GM12891 (cell line): ENCODE measurements around the gene GSG1L2.

ENCODE experiments used
- POLR2A ChIP-seq: IDR thresholded peaks from 2 replicates; pipeline ENCODE4 v1.6.1; 2011; ENCODE audit warnings: low read depth, low read length, control low read depth
- POLR2AphosphoS5 ChIP-seq: IDR thresholded peaks from 2 replicates; pipeline ENCODE4 v1.6.1; 2011; ENCODE audit warnings: low read depth, low read length, control low read depth

GRCh38 chr17:9788601-9789000 lies 33.3 kb downstream of the GSG1L2 start:
- TF ChIP-seq POLR2A (no peak), POLR2AphosphoS5 (no peak)
